Keratinocyte (primary cell): ENCODE measurements around the gene CCDC27. TPM values are rescaled to one million over a fixed set of nuclear protein-coding genes. Genes with fewer than 3 reads are reported as not detected.

ENCODE experiments used
- DNase-seq: peaks from one replicate; pipeline ENCODE4 v3.0.0-alpha.2; 2011; ENCODE audit warnings: low read depth, missing footprints, low spot score
- FAIRE-seq: peaks from 2 replicates; lab custom pipeline; 2011; peaks lifted over from hg19 to GRCh38; lab: Jason Lieb, UNC
- H2AFZ ChIP-seq: 2 replicates; pipeline ENCODE4 v1.6.0; 2012; ENCODE audit warnings: low read length, control low read depth, inconsistent platforms; ENCODE audit not compliant: control insufficient read depth
- H3K27ac ChIP-seq: 2 replicates; pipeline ENCODE4 v1.5.1; 2011; ENCODE audit warnings: low read length; ENCODE audit not compliant: control insufficient read depth, insufficient read depth
- H3K27me3 ChIP-seq: 3 replicates; pipeline ENCODE4 v1.6.0; 2011; ENCODE audit warnings: low read length; ENCODE audit not compliant: control insufficient read depth, insufficient read depth; ENCODE audit errors: extremely low read depth
- H3K36me3 ChIP-seq, 2 experiments: 2 replicates in 1 of 2; 3 replicates in 1 of 2; pipeline ENCODE4 v1.5.1; 2011; ENCODE audit warnings: low read length in 2 of 2, mild to moderate bottlenecking in 1 of 2; ENCODE audit not compliant: control insufficient read depth in 2 of 2, insufficient read depth in 2 of 2; ENCODE audit errors: extremely low read depth in 1 of 2
- H3K4me1 ChIP-seq: 3 replicates; pipeline ENCODE4 v1.5.1; 2011; ENCODE audit warnings: low read length; ENCODE audit not compliant: control insufficient read depth, insufficient read depth; ENCODE audit errors: extremely low read depth
- H3K4me2 ChIP-seq: 3 replicates; pipeline ENCODE4 v1.6.0; 2011; ENCODE audit warnings: low read depth, low read length; ENCODE audit not compliant: control insufficient read depth, insufficient read depth; ENCODE audit errors: extremely low read depth
- H3K4me3 ChIP-seq, 3 experiments: fragments of 200-600 bp in 1 of 3; sonication (generic) in 1 of 3; 2 replicates in 2 of 3; 3 replicates in 1 of 3; pipeline ENCODE4 v1.5.1; 2011 to 2016; ENCODE audit warnings: low read length in 3 of 3, mild to moderate bottlenecking in 3 of 3, control low read depth in 2 of 3, inconsistent platforms in 1 of 3, low read depth in 1 of 3, mixed read lengths in 1 of 3, mixed run types in 1 of 3, moderate library complexity in 1 of 3; ENCODE audit not compliant: control insufficient read depth in 2 of 3, insufficient read depth in 2 of 3; ENCODE audit errors: extremely low read depth in 1 of 3
- H3K79me2 ChIP-seq: 2 replicates; pipeline ENCODE4 v1.6.0; 2012; ENCODE audit warnings: low read length; ENCODE audit not compliant: control insufficient read depth, insufficient read depth
- H3K9ac ChIP-seq: 3 replicates; pipeline ENCODE4 v1.6.0; 2011; ENCODE audit warnings: low read length; ENCODE audit not compliant: control insufficient read depth, insufficient read depth; ENCODE audit errors: extremely low read depth
- H3K9me1 ChIP-seq: 3 replicates; pipeline ENCODE4 v1.6.0; 2011; ENCODE audit warnings: low read length; ENCODE audit not compliant: control insufficient read depth, insufficient read depth; ENCODE audit errors: extremely low read depth
- H3K9me3 ChIP-seq: 2 replicates; pipeline ENCODE4 v1.5.1; 2012; ENCODE audit warnings: low read depth, low read length; ENCODE audit not compliant: control insufficient read depth
- H4K20me1 ChIP-seq: 3 replicates; pipeline ENCODE4 v1.6.0; 2011; ENCODE audit warnings: low read length; ENCODE audit not compliant: control insufficient read depth, insufficient read depth; ENCODE audit errors: extremely low read depth
- CTCF ChIP-seq, 3 experiments: IDR thresholded peaks in 1 of 3; conservative IDR thresholded peaks in 1 of 3; optimal IDR thresholded peaks in 1 of 3; 2 replicates in 2 of 3; 3 replicates in 1 of 3; pipeline versions ENCODE3 to v1.5.1; 2011; ENCODE audit warnings: low read length in 3 of 3, mild to moderate bottlenecking in 3 of 3, moderate library complexity in 2 of 3, control low read depth in 1 of 3, inconsistent platforms in 1 of 3; ENCODE audit not compliant: insufficient read depth in 2 of 3; ENCODE audit errors: extremely low read depth in 1 of 3
- EZH2 ChIP-seq: IDR thresholded peaks from one replicate; pipeline ENCODE4 v1.6.1; 2012; ENCODE audit warnings: inconsistent platforms, mild to moderate bottlenecking, low read length, moderate library complexity
- dilution Hi-C: fragments of 300-500 bp; cut with MboI; formaldehyde crosslinking; loops from one replicate; pipeline ENCODE4 v1.7.0; 2020; ENCODE audit warnings: low sequenced_read_pairs; ENCODE audit not compliant: extremely low pct_ligation_motif_present
- polyA plus RNA-seq, 5 experiments: library from polyadenylated mRNA; depleted of rRNA in 3 of 5; stranded (reverse) in 3 of 5; stranded (forward) in 1 of 5; unstranded in 1 of 5; fragments of >200 nt; gene quantifications; 1 replicate in 1 of 5; 2 replicates in 3 of 5; 3 replicates in 1 of 5; pipeline versions ENCODE4 v1.2.1 to v1.2.3, GENCODE V29; 2011 to 2012; ENCODE audit warnings: missing spikeins in 2 of 5, low read depth in 1 of 5, low replicate concordance in 1 of 5

CCDC27 gene
- polyA plus RNA-seq, 1 donor (not counting 4 experiments of a cell fraction or from before 2014, with no cell fraction given): not detected

GRCh38 chr1:3779912-3780416 lies 27.7 kb downstream of the CCDC27 start:
- no peak for FAIRE-seq

GRCh38 chr1:3780901-3781300 lies 28.7 kb downstream of the CCDC27 start:
- Histone ChIP-seq H3K27ac (no peak overlapping the region), H3K9me3 (no peaks in the 10 kb centered on the region), H3K4me2 (no peak overlapping the region), H3K36me3 (peaks cover 29 to 40% of the 10 kb centered on the region in 2 experiments), H3K9me1 (no peaks in the 10 kb centered on the region), H3K4me3 (no peak overlapping the region), H3K79me2 (no peaks in the 10 kb centered on the region), H2AFZ (no peak overlapping the region), H3K9ac (no peak overlapping the region), H3K4me1 (no peaks in the 10 kb centered on the region), H3K27me3 (no peaks in the 10 kb centered on the region), H4K20me1 (no peaks in the 10 kb centered on the region)
- DNase-seq: no peak
- dilution Hi-C loops: no loop called here
- no peak for TF ChIP-seq CTCF (optimal IDR thresholded peaks at IDR 0.05 in 1 of 3, IDR thresholded peaks at IDR 0.05 in 1 of 3, conservative IDR thresholded peaks at IDR 0.05 in 1 of 3; ENCODE audit: extremely low read depth in 1 of 3, insufficient read depth in 2 of 3, low read length in 3 of 3)
- no peak for TF ChIP-seq EZH2
- no peak for FAIRE-seq

More at GRCh38 chr1:3779912-3780416, 27.7 kb downstream of the CCDC27 start:
- H4K20me1 ChIP-seq: no peaks in the 10 kb centered on the region
- TF ChIP-seq CTCF (optimal IDR thresholded peaks at IDR 0.05 in 1 of 3, IDR thresholded peaks at IDR 0.05 in 1 of 3, conservative IDR thresholded peaks at IDR 0.05 in 1 of 3; ENCODE audit: extremely low read depth in 1 of 3, insufficient read depth in 2 of 3, low read length in 3 of 3) (no peak), EZH2 (no peak)
- no peaks in the 10 kb centered on the region for H3K9me1 ChIP-seq
- no peaks in the 10 kb centered on the region for H3K79me2 ChIP-seq
- no peak overlapping the region for H3K4me2 ChIP-seq
- DNase-seq: no peak
- dilution Hi-C loops: no loop called here
- no peak overlapping the region for H2AFZ ChIP-seq
- no peaks in the 10 kb centered on the region for H3K4me1 ChIP-seq
- no peak overlapping the region for H3K4me3 ChIP-seq
- no peaks in the 10 kb centered on the region for H3K27me3 ChIP-seq
- no peaks in the 10 kb centered on the region for H3K9me3 ChIP-seq
- H3K9ac ChIP-seq: no peak overlapping the region
- H3K27ac ChIP-seq: no peak overlapping the region
- peaks cover 26 to 37% of the 10 kb centered on the region in 2 experiments for H3K36me3 ChIP-seq
